OCI-LY1 (cell line): ENCODE results near the gene DPM2.

Source experiments
- EZH2 ChIP-seq: fragments of 200-600 bp; sonication (generic), shearing (Covaris generic); IDR thresholded peaks from 2 replicates; pipeline ENCODE4 v1.8.0; 2017; ENCODE audit warnings: borderline replicate concordance, mixed run types, mild to moderate bottlenecking, antibody characterized with exemption, low read length, moderate library complexity, mixed read lengths
- TF ChIP-seq, protein P1 (sequence below): fragments of 200-600 bp; sonication (generic), shearing (Covaris generic); IDR thresholded peaks from 2 replicates; pipeline ENCODE4 v1.5.1; 2017; ENCODE audit warnings: mild to moderate bottlenecking, antibody characterized with exemption, low read length, moderate library complexity, mixed read lengths

DNA sequence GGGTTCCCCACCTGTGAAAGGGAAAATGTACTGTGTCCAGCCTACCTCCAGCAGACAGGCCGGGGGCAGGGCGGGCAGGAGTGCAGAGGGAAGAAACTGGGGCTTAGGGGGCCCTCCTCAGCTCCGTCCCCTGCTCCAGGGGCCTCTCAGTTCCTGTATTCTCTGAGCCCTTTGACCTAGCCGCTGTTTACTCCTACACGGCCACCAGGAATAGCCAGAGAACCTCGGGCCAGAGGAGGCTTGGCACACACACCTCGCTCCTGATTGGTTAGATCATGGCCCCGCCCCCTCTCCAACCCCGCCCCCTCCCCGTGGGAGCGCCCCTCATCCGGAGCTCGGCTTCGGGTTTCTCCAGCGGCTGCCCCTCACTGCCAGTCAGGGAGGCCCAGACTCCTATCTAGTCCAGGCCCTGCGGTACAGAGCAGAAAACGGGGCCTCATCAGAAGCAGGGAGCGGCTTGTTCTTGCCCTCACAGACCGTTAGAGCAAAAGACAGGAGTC is 40.4 kb downstream of the DPM2 start:
- TF ChIP-seq, protein P1, sequence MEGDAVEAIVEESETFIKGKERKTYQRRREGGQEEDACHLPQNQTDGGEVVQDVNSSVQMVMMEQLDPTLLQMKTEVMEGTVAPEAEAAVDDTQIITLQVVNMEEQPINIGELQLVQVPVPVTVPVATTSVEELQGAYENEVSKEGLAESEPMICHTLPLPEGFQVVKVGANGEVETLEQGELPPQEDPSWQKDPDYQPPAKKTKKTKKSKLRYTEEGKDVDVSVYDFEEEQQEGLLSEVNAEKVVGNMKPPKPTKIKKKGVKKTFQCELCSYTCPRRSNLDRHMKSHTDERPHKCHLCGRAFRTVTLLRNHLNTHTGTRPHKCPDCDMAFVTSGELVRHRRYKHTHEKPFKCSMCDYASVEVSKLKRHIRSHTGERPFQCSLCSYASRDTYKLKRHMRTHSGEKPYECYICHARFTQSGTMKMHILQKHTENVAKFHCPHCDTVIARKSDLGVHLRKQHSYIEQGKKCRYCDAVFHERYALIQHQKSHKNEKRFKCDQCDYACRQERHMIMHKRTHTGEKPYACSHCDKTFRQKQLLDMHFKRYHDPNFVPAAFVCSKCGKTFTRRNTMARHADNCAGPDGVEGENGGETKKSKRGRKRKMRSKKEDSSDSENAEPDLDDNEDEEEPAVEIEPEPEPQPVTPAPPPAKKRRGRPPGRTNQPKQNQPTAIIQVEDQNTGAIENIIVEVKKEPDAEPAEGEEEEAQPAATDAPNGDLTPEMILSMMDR, result no peak
- TF ChIP-seq EZH2, result no peak
